Astrocyte of the cerebellum (primary cell): Measurements from ENCODE around the gene ABTB1.

ENCODE experiments used
- DNase-seq: peaks from one replicate; pipeline ENCODE4 v3.0.0-alpha.2; 2011; ENCODE audit warnings: low read depth
- H3K4me3 ChIP-seq: 2 replicates; pipeline ENCODE4 v1.5.1; 2011; ENCODE audit warnings: mild to moderate bottlenecking, low read depth, low read length, moderate library complexity
- CTCF ChIP-seq: IDR thresholded peaks from 2 replicates; pipeline ENCODE4 v1.5.1; 2012; ENCODE audit warnings: low read length, low read depth, moderate library complexity, mild to moderate bottlenecking; ENCODE audit errors: missing control alignments
- in situ Hi-C: cut with HindIII; loops from 2 replicates; pipeline ENCODE4 v1.10.0; 2017; ENCODE audit warnings: low sequenced_read_pairs

The ABTB1 gene

GRCh38 chr3:127665586-127665985 lies 7.2 kb upstream of the ABTB1 start:
- no peak for DNase-seq
- TF ChIP-seq CTCF, result no peak

DNA sequence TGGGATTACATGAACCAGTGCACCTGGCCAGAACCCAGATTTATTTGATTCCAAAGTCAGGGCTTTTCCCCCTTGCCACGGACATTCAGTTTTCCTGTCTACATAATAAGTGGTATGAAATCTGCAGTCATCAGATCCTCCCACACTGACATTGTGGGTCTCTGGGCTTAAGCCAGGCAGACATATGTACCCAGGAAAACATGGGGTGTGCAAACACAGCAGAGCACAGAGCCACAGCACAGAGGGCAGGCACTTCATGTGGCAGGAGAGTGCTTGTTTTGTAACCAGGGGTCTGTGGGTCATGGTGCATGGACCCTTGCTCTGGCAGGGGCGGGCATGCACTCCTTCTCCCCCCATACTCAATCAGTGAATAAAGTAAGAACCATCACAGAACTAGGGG lies 6.1 kb upstream of the ABTB1 start:
- in situ Hi-C loops, result no loop called here
- no peak for DNase-seq
- TF ChIP-seq CTCF, result no peak
- H3K4me3 ChIP-seq, result no peak overlapping the region

More at GRCh38 chr3:127665586-127665985, 7.2 kb upstream of the ABTB1 start:
- in situ Hi-C loops, result no loop called here
- no peak overlapping the region for H3K4me3 ChIP-seq

GRCh38 chr3:127667119-127667681 lies 5.6 kb upstream of the ABTB1 start:
- no peak for TF ChIP-seq CTCF
- H3K4me3 ChIP-seq, result no peak overlapping the region
- no peak for DNase-seq
- in situ Hi-C loops, result no loop called here

GRCh38 chr3:127668906-127669305 lies 3.8 kb upstream of the ABTB1 start:
- no peak overlapping the region for H3K4me3 ChIP-seq
- no peak for DNase-seq
- TF ChIP-seq CTCF, result no peak
- in situ Hi-C loops, result no loop called here

- no peak overlapping the region for H3K4me3 ChIP-seq
- in situ Hi-C loops, result no loop called here
- no peak for DNase-seq
- no peak for TF ChIP-seq CTCF
Measured at GRCh38 chr3:127669541-127670228, 3.1 kb upstream of the ABTB1 start.

- TF ChIP-seq CTCF, result no peak
- no peak overlapping the region for H3K4me3 ChIP-seq
- in situ Hi-C loops, result no loop called here
- no peak for DNase-seq
Measured at GRCh38 chr3:127670229-127670559, 2.6 kb upstream of the ABTB1 start.
